Stimulated activated CD4-positive, alpha-beta T cell treated with anti-CD3 and anti-CD28 coated beads, Interleukin-1b, Interleukin-23, amount 100 ng/mL, for 1 hour (primary cell): ENCODE measurements around the gene UBC.
"Not testable (repeated sequence)": the region's sequence is repeated elsewhere in the genome, so short reads cannot be mapped to it uniquely, and the experiment has no call there.

Source experiments
- DNase-seq, 2 donors: peaks; one replicate each; pipeline ENCODE4 v3.0.0-alpha.2; 2020; ENCODE audit warnings: low read depth in 2 of 2

UBC gene

GRCh38 chr12:124915239-124916236, 1.1 kb upstream of the UBC start:
- no peak for DNase-seq

- peak; percentile 81 to 90 for DNase-seq
Measured at GRCh38 chr12:124913474-124914391, 717 bp downstream of the UBC start.

GRCh38 chr12:124912529-124913287, 1.7 kb downstream of the UBC start:
- DNase-seq: not testable (repeated sequence)

- not testable (repeated sequence) for DNase-seq
Measured at GRCh38 chr12:124911521-124911920, 2.9 kb downstream of the UBC start.

- DNase-seq: no peak
Measured at GRCh38 chr12:124910561-124911478, 3.6 kb downstream of the UBC start.

- no peak for DNase-seq
Measured at GRCh38 chr12:124909831-124910560, 4.5 kb downstream of the UBC start.

- DNase-seq: peak; percentile 70 to 73
Measured at GRCh38 chr12:124906606-124907261, 7.7 kb downstream of the UBC start.

GRCh38 chr12:124904306-124905098, 9.9 kb downstream of the UBC start:
- no peak for DNase-seq

- no peak for DNase-seq
Measured at GRCh38 chr12:124902916-124903315, 11.5 kb downstream of the UBC start.

- DNase-seq: no peak
Measured at GRCh38 chr12:124901003-124901402, 13.4 kb downstream of the UBC start.

- DNase-seq: not testable (repeated sequence)
Measured at GRCh38 chr12:124900345-124900795, 14.1 kb downstream of the UBC start.

GRCh38 chr12:124898923-124899294, 15.5 kb downstream of the UBC start:
- DNase-seq: no peak

- no peak for DNase-seq
Measured at GRCh38 chr12:124898200-124898922, 16.1 kb downstream of the UBC start.

GRCh38 chr12:124896461-124896860, 18.0 kb downstream of the UBC start:
- no peak for DNase-seq

- DNase-seq: no peak
Measured at GRCh38 chr12:124893792-124894516, 20.5 kb downstream of the UBC start.

GRCh38 chr12:124888260-124888659, 26.2 kb downstream of the UBC start:
- no peak for DNase-seq

GRCh38 chr12:124887766-124888165, 26.7 kb downstream of the UBC start:
- not testable (repeated sequence) for DNase-seq
